CD14-positive monocyte (primary cell): Measurements from ENCODE around the gene CNRIP1. TPM values are rescaled to one million over a fixed set of nuclear protein-coding genes. Genes with fewer than 3 reads are reported as not detected.

ENCODE experiments used
- DNase-seq, 3 donors: peaks; one replicate each; pipeline ENCODE4 v3.0.0-alpha.2; 2011 to 2022
- H2AFZ ChIP-seq: 2 replicates; pipeline ENCODE4 v1.6.0; 2012; ENCODE audit warnings: mild to moderate bottlenecking, low read depth, low read length, inconsistent platforms; ENCODE audit not compliant: insufficient read depth, poor library complexity, severe bottlenecking
- H3K27ac ChIP-seq, 2 donors: 1 replicate in 1 of 2; 2 replicates in 1 of 2; pipeline ENCODE4 v1.5.1; 2012 to 2013; ENCODE audit warnings: low read length in 2 of 2, control low read depth in 1 of 2, inconsistent platforms in 1 of 2, low read depth in 1 of 2, mild to moderate bottlenecking in 1 of 2
- H3K27me3 ChIP-seq, 2 donors: one replicate each; pipeline versions ENCODE4 v1.6.0 to v1.6.1; 2011 to 2013; ENCODE audit warnings: low read length in 2 of 2; ENCODE audit not compliant: control insufficient read depth in 2 of 2, insufficient read depth in 2 of 2
- H3K36me3 ChIP-seq, 2 donors: replicated peaks in 1 of 2; 1 replicate in 1 of 2; 2 replicates in 1 of 2; pipeline versions ENCODE4 v1.5.1 to v1.6.1; 2012 to 2013; ENCODE audit warnings: low read length in 2 of 2, control low read depth in 1 of 2, inconsistent platforms in 1 of 2, mild to moderate bottlenecking in 1 of 2; ENCODE audit not compliant: insufficient read depth in 2 of 2, control insufficient read depth in 1 of 2
- H3K4me1 ChIP-seq, 2 donors: 1 replicate in 1 of 2; 2 replicates in 1 of 2; pipeline versions ENCODE4 v1.5.1 to v1.6.1; 2012 to 2013; ENCODE audit warnings: low read length in 2 of 2, control low read depth in 1 of 2, inconsistent platforms in 1 of 2, mild to moderate bottlenecking in 1 of 2, moderate library complexity in 1 of 2; ENCODE audit not compliant: insufficient read depth in 2 of 2, control insufficient read depth in 1 of 2
- H3K4me2 ChIP-seq: replicated peaks from 2 replicates; pipeline ENCODE3; 2012; ENCODE audit warnings: low read length, moderate library complexity, mild to moderate bottlenecking; ENCODE audit not compliant: poor library complexity, severe bottlenecking; ENCODE audit errors: extremely low read depth
- H3K4me3 ChIP-seq, 3 experiments: fragments of 200-600 bp in 1 of 3; sonication (generic) in 1 of 3; replicated peaks in 1 of 3; 1 replicate in 2 of 3; 2 replicates in 1 of 3; pipeline ENCODE4 v1.5.1; 2011 to 2013; ENCODE audit warnings: low read length in 3 of 3, mild to moderate bottlenecking in 3 of 3, control low read depth in 2 of 3, low read depth in 2 of 3, inconsistent platforms in 1 of 3, moderate library complexity in 1 of 3
- H3K79me2 ChIP-seq: 2 replicates; pipeline ENCODE4 v1.6.0; 2012; ENCODE audit warnings: mild to moderate bottlenecking, control low read depth, inconsistent platforms, low read length, moderate library complexity; ENCODE audit not compliant: insufficient read depth
- H3K9ac ChIP-seq: 2 replicates; pipeline ENCODE4 v1.6.0; 2017; ENCODE audit warnings: low read length, mild to moderate bottlenecking; ENCODE audit not compliant: insufficient read depth, poor library complexity, severe bottlenecking
- H3K9me3 ChIP-seq, 2 donors: replicated peaks in 1 of 2; 1 replicate in 1 of 2; 2 replicates in 1 of 2; pipeline versions ENCODE4 v1.5.1 to v1.6.1; 2012 to 2013; ENCODE audit warnings: low read length in 2 of 2, control low read depth in 1 of 2; ENCODE audit not compliant: control insufficient read depth in 1 of 2, insufficient read depth in 1 of 2
- H4K20me1 ChIP-seq: 2 replicates; pipeline ENCODE4 v1.6.0; 2012; ENCODE audit warnings: mild to moderate bottlenecking, low read length, control low read depth, moderate library complexity; ENCODE audit not compliant: insufficient read depth
- H3K27ac Mint-ChIP-seq, 7 donors: one replicate each; pipeline ENCODE4 v1.8.0; 2020; ENCODE audit warnings: mild to moderate bottlenecking in 7 of 7, mixed read lengths in 7 of 7, moderate library complexity in 6 of 7, inconsistent platforms in 2 of 7
- H3K27me3 Mint-ChIP-seq, 3 donors: one replicate each; pipeline ENCODE4 v1.8.0; 2021 to 2022; ENCODE audit warnings: low read depth in 3 of 3, mild to moderate bottlenecking in 3 of 3, mixed read lengths in 3 of 3, moderate library complexity in 3 of 3, inconsistent platforms in 1 of 3
- H3K36me3 Mint-ChIP-seq, 2 donors: one replicate each; pipeline ENCODE4 v1.8.0; 2020; ENCODE audit warnings: mixed read lengths in 2 of 2, inconsistent platforms in 1 of 2, mild to moderate bottlenecking in 1 of 2
- H3K4me1 Mint-ChIP-seq: one replicate; pipeline ENCODE4 v1.8.0; 2020; ENCODE audit warnings: mild to moderate bottlenecking, mixed read lengths
- H3K4me3 Mint-ChIP-seq, 2 donors: one replicate each; pipeline ENCODE4 v1.8.0; 2020; ENCODE audit warnings: mild to moderate bottlenecking in 2 of 2, mixed read lengths in 2 of 2, moderate library complexity in 1 of 2
- H3K9me3 Mint-ChIP-seq, 7 donors: one replicate each; pipeline ENCODE4 v1.8.0; 2020 to 2022; ENCODE audit warnings: mixed read lengths in 7 of 7, mild to moderate bottlenecking in 6 of 7, moderate library complexity in 6 of 7, inconsistent platforms in 2 of 7
- WGBS: methylation state at CpG from one replicate; pipeline ENCODE4 v1.1.5; 2013; ENCODE audit warnings: missing lambda C conversion rate; ENCODE audit not compliant: insufficient coverage; 5-methylcytosine and 5-hydroxymethylcytosine counted together
- intact Hi-C, 2 donors: fragments of 100-400 bp; cut with micrococcal nuclease; formaldehyde crosslinking; loops; one replicate each; pipeline versions ENCODE4 v1.15.0 to v1.15.1; 2023
- polyA plus RNA-seq, 3 donors: library from polyadenylated mRNA; depleted of rRNA in 1 of 3; unstranded in 2 of 3; stranded (reverse) in 1 of 3; fragments of 300-500 nt in 2 of 3; fragments of >200 nt in 1 of 3; fragmentation: Illumina TruSeq in 2 of 3; gene quantifications; 1 replicate in 2 of 3; 2 replicates in 1 of 3; pipeline ENCODE4 v1.2.3, GENCODE V29; 2012 to 2021
- TF ChIP-seq, protein P1 (sequence below): fragments of 200-600 bp; IDR thresholded peaks from one replicate; pipeline ENCODE4 v1.8.0; 2022; ENCODE audit warnings: antibody characterized with exemption, mild to moderate bottlenecking

CNRIP1 gene
- polyA plus RNA-seq, 3 donors, result 0.09 to 0.53 (median 0.17) TPM

DNA sequence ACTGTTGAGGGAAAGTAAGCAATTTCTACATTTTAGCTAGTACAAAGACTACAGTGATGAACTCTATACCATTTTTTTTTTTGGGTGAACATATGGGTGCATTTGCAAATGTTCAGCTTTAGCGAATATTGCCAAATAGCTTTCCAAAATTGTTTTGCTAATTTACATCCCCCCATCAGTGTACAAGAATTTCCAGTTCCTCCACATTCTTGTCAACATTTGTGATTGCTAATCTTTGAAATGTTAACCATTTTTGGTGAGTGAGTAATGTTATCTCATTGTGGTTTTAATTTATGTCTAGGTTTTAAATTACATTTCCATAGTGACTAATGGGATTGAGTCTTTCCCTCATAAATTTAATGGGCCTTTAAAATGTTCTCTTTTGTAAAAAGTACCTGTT is 16.4 kb upstream of the CNRIP1 start:
- WGBS, result no CpG with 5 or more reads among the region's 1 CpG
- no peak overlapping the region for H3K9ac ChIP-seq
- no peaks in the 10 kb centered on the region for H3K9me3 ChIP-seq
- H3K27me3 ChIP-seq, result no peaks in the 10 kb centered on the region
- no peak overlapping the region for H3K27ac Mint-ChIP-seq
- peaks cover under 1% of the 10 kb centered on the region for H3K4me1 Mint-ChIP-seq
- TF ChIP-seq, protein P1, sequence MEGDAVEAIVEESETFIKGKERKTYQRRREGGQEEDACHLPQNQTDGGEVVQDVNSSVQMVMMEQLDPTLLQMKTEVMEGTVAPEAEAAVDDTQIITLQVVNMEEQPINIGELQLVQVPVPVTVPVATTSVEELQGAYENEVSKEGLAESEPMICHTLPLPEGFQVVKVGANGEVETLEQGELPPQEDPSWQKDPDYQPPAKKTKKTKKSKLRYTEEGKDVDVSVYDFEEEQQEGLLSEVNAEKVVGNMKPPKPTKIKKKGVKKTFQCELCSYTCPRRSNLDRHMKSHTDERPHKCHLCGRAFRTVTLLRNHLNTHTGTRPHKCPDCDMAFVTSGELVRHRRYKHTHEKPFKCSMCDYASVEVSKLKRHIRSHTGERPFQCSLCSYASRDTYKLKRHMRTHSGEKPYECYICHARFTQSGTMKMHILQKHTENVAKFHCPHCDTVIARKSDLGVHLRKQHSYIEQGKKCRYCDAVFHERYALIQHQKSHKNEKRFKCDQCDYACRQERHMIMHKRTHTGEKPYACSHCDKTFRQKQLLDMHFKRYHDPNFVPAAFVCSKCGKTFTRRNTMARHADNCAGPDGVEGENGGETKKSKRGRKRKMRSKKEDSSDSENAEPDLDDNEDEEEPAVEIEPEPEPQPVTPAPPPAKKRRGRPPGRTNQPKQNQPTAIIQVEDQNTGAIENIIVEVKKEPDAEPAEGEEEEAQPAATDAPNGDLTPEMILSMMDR, result no peak
- H3K36me3 Mint-ChIP-seq, result no peaks in the 10 kb centered on the region
- H3K9me3 Mint-ChIP-seq, result peaks cover 0 to 2% (median 0%) of the 10 kb centered on the region in 7 donors
- peaks cover 0 to 5% (median 3%) of the 10 kb centered on the region in 3 donors for H3K27me3 Mint-ChIP-seq
- H3K79me2 ChIP-seq, result no peaks in the 10 kb centered on the region
- peaks cover 1 to 2% of the 10 kb centered on the region in 2 donors for H3K4me1 ChIP-seq
- H4K20me1 ChIP-seq, result no peaks in the 10 kb centered on the region
- H3K36me3 ChIP-seq, result no peaks in the 10 kb centered on the region
- no peak overlapping the region for H3K4me3 Mint-ChIP-seq
- H3K27ac ChIP-seq, result no peak overlapping the region
- H3K4me2 ChIP-seq, result no peak overlapping the region
- no peak for DNase-seq
- intact Hi-C loops, result no loop called here
- H2AFZ ChIP-seq, result no peak overlapping the region
- H3K4me3 ChIP-seq, result no peak overlapping the region

- no peak overlapping the region for H3K27ac Mint-ChIP-seq
- peaks cover 0 to 5% (median 3%) of the 10 kb centered on the region in 3 donors for H3K27me3 Mint-ChIP-seq
- Histone ChIP-seq H3K79me2 (no peaks in the 10 kb centered on the region), H3K27ac (no peak overlapping the region), H3K4me1 (no peaks in the 10 kb centered on the region), H2AFZ (no peak overlapping the region), H4K20me1 (no peaks in the 10 kb centered on the region), H3K36me3 (no peaks in the 10 kb centered on the region), H3K4me3 (no peak overlapping the region), H3K27me3 (no peaks in the 10 kb centered on the region), H3K9me3 (no peaks in the 10 kb centered on the region), H3K9ac (no peak overlapping the region), H3K4me2 (no peak overlapping the region)
- no peak overlapping the region for H3K4me3 Mint-ChIP-seq
- intact Hi-C loops, result no loop called here
- H3K9me3 Mint-ChIP-seq, result peaks cover 0 to 2% (median 0%) of the 10 kb centered on the region in 7 donors
- WGBS, result no CpG with 5 or more reads among the region's 3 CpGs
- no peaks in the 10 kb centered on the region for H3K36me3 Mint-ChIP-seq
- DNase-seq, result no peak
- TF ChIP-seq, protein P1, result no peak
- no peaks in the 10 kb centered on the region for H3K4me1 Mint-ChIP-seq
These were observed 14.2 kb upstream of the CNRIP1 start for GRCh38 chr2:68333931-68334330.
